Adrenal gland (tissue), 5 donors: ENCODE data around the gene ASPHD1.

ENCODE experiments used
- POLR2A ChIP-seq, 2 donors: fragments of 450-650 bp; IDR thresholded peaks; one replicate each; pipeline ENCODE4 v1.6.1; 2017; ENCODE audit warnings: antibody characterized with exemption in 2 of 2, mild to moderate bottlenecking in 2 of 2, moderate library complexity in 1 of 2
- TF ChIP-seq, protein P1 (sequence below), 6 experiments: fragments of 450-650 bp in 4 of 6; fragments of 200-600 bp in 2 of 6; sonication (generic) in 1 of 6; IDR thresholded peaks; 1 replicate in 5 of 6; 2 replicates in 1 of 6; pipeline versions ENCODE4 v1.5.1 to v1.8.0; 2016 to 2021; ENCODE audit warnings: antibody characterized with exemption in 6 of 6, mild to moderate bottlenecking in 2 of 6, moderate library complexity in 1 of 6
- donor health status: DM: no; HTN: no; CAD: no.

DNA sequence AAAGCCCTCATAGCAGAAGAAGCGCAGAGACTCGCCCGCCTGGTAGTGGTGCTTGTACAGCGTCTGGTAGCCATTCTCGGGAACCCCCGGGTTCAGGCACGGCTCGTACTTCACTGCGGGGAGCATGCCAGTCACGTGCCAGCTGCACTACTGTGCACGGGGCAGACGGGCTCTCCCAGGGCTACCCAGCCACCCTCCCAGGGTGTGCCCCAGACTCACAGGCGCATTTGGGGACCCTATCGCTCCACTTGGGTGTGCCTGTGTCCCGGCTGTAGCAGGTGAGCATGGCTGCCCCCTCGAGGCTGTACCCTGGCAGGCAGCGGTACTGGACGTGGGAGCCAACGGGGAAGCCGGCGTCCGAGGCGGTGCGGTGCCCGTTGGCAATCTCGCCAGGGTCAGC, 27.0 kb upstream of the ASPHD1 start:
- TF ChIP-seq, protein P1, sequence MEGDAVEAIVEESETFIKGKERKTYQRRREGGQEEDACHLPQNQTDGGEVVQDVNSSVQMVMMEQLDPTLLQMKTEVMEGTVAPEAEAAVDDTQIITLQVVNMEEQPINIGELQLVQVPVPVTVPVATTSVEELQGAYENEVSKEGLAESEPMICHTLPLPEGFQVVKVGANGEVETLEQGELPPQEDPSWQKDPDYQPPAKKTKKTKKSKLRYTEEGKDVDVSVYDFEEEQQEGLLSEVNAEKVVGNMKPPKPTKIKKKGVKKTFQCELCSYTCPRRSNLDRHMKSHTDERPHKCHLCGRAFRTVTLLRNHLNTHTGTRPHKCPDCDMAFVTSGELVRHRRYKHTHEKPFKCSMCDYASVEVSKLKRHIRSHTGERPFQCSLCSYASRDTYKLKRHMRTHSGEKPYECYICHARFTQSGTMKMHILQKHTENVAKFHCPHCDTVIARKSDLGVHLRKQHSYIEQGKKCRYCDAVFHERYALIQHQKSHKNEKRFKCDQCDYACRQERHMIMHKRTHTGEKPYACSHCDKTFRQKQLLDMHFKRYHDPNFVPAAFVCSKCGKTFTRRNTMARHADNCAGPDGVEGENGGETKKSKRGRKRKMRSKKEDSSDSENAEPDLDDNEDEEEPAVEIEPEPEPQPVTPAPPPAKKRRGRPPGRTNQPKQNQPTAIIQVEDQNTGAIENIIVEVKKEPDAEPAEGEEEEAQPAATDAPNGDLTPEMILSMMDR (IDR thresholded peaks at IDR 0.05) = no peak
- TF ChIP-seq POLR2A (IDR thresholded peaks at IDR 0.05) = no peak
